ENCODE data around the gene LMAN1. TPM values are rescaled to one million over a fixed set of nuclear protein-coding genes. Genes with fewer than 3 reads are reported as not detected.

The LMAN1 gene
- total and polyA plus RNA-seq, 9 donors, result 50.7 to 85.8 (median 67.4) TPM

DNA sequence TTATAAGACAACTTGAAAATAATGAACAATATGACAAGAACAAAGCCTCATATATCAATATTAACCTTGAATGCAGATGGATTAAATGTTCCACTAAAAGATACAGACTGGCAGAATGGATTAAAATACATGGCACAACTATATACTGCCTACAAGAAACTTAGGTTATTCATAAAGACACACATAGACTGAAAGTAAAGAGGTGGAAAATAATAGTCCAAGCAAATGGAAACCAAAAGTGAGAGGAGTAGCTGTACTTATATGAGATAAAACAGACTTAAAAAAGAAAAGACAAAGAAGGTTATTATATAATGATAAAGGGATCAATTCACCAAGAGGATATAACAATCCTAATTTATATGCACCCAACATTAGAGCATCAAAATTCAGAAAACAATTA lies 18.2 kb downstream of the LMAN1 start:
- peaks cover 19% of the 10 kb centered on the region for H3K9me3 ChIP-seq (replicated peaks; ENCODE audit: control insufficient read depth, low read depth, low read length)

DNA sequence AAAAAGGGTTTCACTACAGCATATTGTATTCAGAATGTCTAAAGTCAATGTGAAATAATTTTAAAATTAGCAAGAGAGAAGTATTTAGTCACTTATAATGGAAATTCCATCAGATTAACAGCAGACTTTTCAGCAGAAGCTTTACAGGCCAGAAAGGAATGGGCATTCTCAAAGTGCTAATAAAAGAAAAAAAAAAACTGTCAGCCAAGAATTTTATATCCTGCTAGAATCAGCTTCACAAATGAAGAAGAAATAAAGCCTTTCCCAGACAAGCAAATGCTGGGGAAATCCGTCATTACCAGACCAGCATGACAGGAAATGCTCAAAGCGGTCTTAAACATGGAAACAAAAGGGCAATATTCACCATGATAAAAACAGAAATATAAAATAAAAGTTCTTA lies 18.8 kb downstream of the LMAN1 start:
- Histone ChIP-seq H3K27me3 (ENCODE audit: control insufficient read depth, insufficient read depth, low read length) (no peaks in the 10 kb centered on the region), H3K4me3 (ENCODE audit: low read length) (no peak overlapping the region), H3K4me1 (ENCODE audit: control insufficient read depth, insufficient read depth, low read length) (no peaks in the 10 kb centered on the region), H3K36me3 (ENCODE audit: control insufficient read depth, insufficient read depth, low read length) (peaks cover 37% of the 10 kb centered on the region), H3K9me3 (replicated peaks; ENCODE audit: control insufficient read depth, low read depth, low read length) (peaks cover 16% of the 10 kb centered on the region), H3K27ac (ENCODE audit: low read length) (no peak overlapping the region)
- WGBS (ENCODE audit: insufficient coverage), result 83% methylated on average over 1 of the region's 2 CpGs
- DNase-seq, result no peak

More for the DNA sequence above, 18.2 kb downstream of the LMAN1 start:
- Histone ChIP-seq H3K27ac (ENCODE audit: low read length) (no peak overlapping the region), H3K27me3 (ENCODE audit: control insufficient read depth, insufficient read depth, low read length) (no peaks in the 10 kb centered on the region), H3K36me3 (ENCODE audit: control insufficient read depth, insufficient read depth, low read length) (peaks cover 42% of the 10 kb centered on the region), H3K4me1 (ENCODE audit: control insufficient read depth, insufficient read depth, low read length) (no peaks in the 10 kb centered on the region), H3K4me3 (ENCODE audit: low read length) (no peak overlapping the region)
- no peak for DNase-seq

DNA sequence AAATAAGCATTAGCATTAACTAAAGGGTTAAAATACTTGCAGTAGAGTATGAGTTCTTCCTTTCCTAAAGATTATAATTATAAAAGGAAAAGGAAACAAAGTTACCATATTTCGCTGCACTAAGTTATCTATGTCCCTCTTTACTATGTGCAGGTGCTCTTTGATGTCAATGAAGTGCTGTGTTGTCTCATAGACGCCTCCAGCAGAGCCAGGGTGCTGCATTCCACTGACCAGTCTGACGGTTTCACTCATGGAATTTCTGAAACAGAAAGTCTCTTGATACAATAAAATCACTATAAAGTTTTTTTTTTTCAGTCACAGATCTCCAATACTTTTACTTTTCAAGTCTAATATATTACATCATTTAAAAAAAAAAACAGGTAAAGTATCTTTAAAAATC lies 26.1 kb downstream of the LMAN1 start:
- no CpG with 5 or more reads among the region's 3 CpGs for WGBS (ENCODE audit: insufficient coverage)
- Histone ChIP-seq H3K4me3 (ENCODE audit: low read length) (no peak overlapping the region), H3K36me3 (ENCODE audit: control insufficient read depth, insufficient read depth, low read length) (peaks cover 26% of the 10 kb centered on the region), H3K9me3 (replicated peaks; ENCODE audit: control insufficient read depth, low read depth, low read length) (no peaks in the 10 kb centered on the region), H3K27me3 (ENCODE audit: control insufficient read depth, insufficient read depth, low read length) (no peaks in the 10 kb centered on the region), H3K4me1 (ENCODE audit: control insufficient read depth, insufficient read depth, low read length) (no peaks in the 10 kb centered on the region), H3K27ac (ENCODE audit: low read length) (no peak overlapping the region)
- no peak for DNase-seq

DNA sequence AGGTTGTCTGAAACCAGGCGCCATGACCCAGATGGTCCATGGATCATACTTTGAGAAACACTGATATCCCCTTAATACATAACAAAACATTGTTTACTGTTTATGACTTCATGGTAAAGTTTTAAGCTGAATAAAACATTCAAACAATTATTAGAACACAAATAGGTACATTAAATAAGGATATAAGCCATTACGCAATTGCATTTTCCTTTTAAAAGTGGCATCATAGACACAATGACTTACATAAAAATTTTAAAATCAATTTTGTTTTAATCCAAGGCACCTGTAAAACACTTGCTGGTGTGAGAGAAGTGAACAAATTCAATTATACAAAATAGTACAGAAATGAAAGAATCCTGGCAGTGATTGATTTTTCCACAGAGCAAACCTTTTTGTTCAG lies 30.4 kb downstream of the LMAN1 start:
- Histone ChIP-seq H3K9me3 (replicated peaks; ENCODE audit: control insufficient read depth, low read depth, low read length) (peaks cover 2% of the 10 kb centered on the region), H3K4me3 (ENCODE audit: low read length) (no peak overlapping the region), H3K27ac (ENCODE audit: low read length) (no peak overlapping the region), H3K4me1 (ENCODE audit: control insufficient read depth, insufficient read depth, low read length) (no peaks in the 10 kb centered on the region), H3K36me3 (ENCODE audit: control insufficient read depth, insufficient read depth, low read length) (peaks cover 29% of the 10 kb centered on the region), H3K27me3 (ENCODE audit: control insufficient read depth, insufficient read depth, low read length) (no peaks in the 10 kb centered on the region)
- DNase-seq, result no peak
- 100% methylated on average over 1 of the region's 2 CpGs for WGBS (ENCODE audit: insufficient coverage)

DNA sequence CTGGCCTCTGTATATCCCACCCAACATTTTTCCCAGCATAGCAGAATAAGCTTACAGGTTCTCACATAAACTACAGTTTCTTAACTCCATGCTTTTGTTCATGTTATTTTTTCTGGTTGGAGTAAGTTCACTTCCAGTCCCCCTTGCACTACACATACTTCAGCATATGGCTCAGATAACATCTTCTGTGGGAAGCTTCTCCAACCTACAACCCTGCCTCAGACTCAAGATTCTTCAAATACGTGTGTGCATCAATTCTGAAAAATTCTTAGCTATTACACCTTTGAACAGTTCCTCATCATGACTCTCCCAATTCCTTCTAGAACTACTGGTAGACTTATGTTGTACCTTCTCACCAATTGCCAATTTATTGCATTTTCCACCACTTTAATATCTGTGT lies 33.1 kb downstream of the LMAN1 start:
- no peak for DNase-seq
- H3K27ac ChIP-seq (ENCODE audit: low read length), result no peak overlapping the region
- no peaks in the 10 kb centered on the region for H3K27me3 ChIP-seq (ENCODE audit: control insufficient read depth, insufficient read depth, low read length)
- H3K9me3 ChIP-seq (replicated peaks; ENCODE audit: control insufficient read depth, low read depth, low read length), result peaks cover 2% of the 10 kb centered on the region
- peaks cover 21% of the 10 kb centered on the region for H3K36me3 ChIP-seq (ENCODE audit: control insufficient read depth, insufficient read depth, low read length)
- 100% methylated on average over 1 of the region's 1 CpG for WGBS (ENCODE audit: insufficient coverage)
- no peak overlapping the region for H3K4me3 ChIP-seq (ENCODE audit: low read length)
- no peaks in the 10 kb centered on the region for H3K4me1 ChIP-seq (ENCODE audit: control insufficient read depth, insufficient read depth, low read length)

DNA sequence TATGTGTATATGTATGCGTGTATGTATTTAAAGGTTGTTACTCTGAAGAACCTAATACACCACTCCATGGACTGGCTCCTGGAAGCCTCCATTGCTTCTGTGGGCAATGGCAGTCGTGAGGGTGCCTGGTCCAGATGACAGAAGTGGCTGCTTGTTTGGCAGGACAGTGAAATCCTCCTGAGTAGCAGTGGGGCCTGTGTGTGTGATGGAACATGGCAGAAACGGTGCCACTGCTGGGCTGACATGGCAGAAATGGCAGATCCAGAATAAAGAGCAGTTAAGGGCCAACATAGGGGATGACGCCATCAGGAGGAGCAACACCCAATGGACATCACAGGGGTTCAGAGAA lies 34.5 kb downstream of the LMAN1 start:
- H3K9me3 ChIP-seq (replicated peaks; ENCODE audit: control insufficient read depth, low read depth, low read length), result peaks cover 2% of the 10 kb centered on the region
- no peaks in the 10 kb centered on the region for H3K27me3 ChIP-seq (ENCODE audit: control insufficient read depth, insufficient read depth, low read length)
- peaks cover 19% of the 10 kb centered on the region for H3K36me3 ChIP-seq (ENCODE audit: control insufficient read depth, insufficient read depth, low read length)
- DNase-seq, result no peak
- no peaks in the 10 kb centered on the region for H3K4me1 ChIP-seq (ENCODE audit: control insufficient read depth, insufficient read depth, low read length)
- 92% methylated on average over 2 of the region's 4 CpGs for WGBS (ENCODE audit: insufficient coverage)
- H3K27ac ChIP-seq (ENCODE audit: low read length), result no peak overlapping the region
- H3K4me3 ChIP-seq (ENCODE audit: low read length), result no peak overlapping the region

DNA sequence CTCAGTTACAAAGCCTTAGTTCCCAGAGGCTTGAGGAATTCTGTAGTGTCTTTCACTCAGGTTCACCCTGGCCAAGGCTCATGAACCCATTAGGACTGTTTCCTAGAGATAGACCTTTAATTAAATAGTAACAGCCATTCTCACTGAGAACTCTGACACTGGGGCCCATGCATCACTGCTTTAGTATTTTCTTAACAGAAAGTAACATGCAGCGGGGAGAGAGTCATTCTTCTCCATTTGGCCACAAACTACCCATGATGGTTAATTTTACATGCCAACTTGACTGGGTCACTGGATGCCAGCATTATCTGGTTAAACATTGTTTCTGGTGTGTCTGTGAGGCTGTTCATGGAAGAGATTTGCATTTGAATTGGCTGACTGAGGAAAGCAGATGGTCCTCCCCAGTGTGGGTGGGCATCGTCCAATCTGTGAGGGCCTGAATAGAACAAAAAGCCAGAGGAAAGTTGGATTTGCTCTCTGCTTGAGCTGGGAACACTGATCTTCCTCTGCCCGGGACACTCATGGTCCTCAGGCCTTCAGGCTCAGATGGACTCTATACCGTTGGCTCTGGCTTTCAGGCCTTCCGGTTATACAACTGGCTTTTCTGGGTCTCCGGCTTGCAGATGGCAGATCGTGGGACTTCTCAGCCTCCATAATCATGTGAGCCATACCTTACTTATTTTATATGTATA lies 35.0 kb downstream of the LMAN1 start:
- no peak overlapping the region for H3K4me3 ChIP-seq (ENCODE audit: low read length)
- H3K4me1 ChIP-seq (ENCODE audit: control insufficient read depth, insufficient read depth, low read length), result no peaks in the 10 kb centered on the region
- 92% methylated on average over 4 of the region's 7 CpGs for WGBS (ENCODE audit: insufficient coverage)
- no peaks in the 10 kb centered on the region for H3K27me3 ChIP-seq (ENCODE audit: control insufficient read depth, insufficient read depth, low read length)
- DNase-seq, result no peak
- peaks cover 2% of the 10 kb centered on the region for H3K9me3 ChIP-seq (replicated peaks; ENCODE audit: control insufficient read depth, low read depth, low read length)
- H3K36me3 ChIP-seq (ENCODE audit: control insufficient read depth, insufficient read depth, low read length), result peaks cover 19% of the 10 kb centered on the region
- no peak overlapping the region for H3K27ac ChIP-seq (ENCODE audit: low read length)

DNA sequence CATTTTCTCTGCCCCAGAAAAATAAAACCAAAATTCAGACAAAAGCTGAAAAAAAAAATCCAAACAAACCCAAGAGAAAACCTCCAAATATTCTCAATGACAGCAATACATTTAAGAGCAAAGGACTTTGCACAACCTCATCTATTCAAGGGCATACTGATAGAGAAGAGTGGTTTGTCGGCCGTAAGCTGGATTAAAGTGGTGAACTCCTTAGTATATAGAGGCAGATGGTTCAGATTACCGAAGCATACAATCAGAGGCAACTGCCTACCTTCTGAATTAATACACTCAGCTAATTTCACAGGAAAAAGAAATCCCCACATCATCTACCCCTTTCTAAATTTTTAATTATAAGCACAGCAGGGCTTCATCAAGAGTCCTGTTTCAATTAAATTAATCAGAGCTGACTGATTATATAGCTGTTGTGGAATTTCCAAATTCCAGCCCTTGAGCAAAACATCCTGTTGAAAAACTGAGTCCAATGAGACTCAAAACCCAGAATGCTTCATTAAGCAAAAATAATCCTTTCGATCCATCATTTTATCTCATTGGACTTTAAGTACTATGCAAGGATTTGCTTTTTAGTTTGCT lies 40.5 kb downstream of the LMAN1 start, which contains the start of gene CPLX4:
CPLX4 (minus strand) TSS at position 190 of the 591 bp plus-strand sequence; CDS start at position 3, 187 bp downstream.
- no peak within 1 kb of the TSS for H3K27ac ChIP-seq (ENCODE audit: low read length)
- WGBS (ENCODE audit: insufficient coverage), result no CpG with 5 or more reads among the region's 4 CpGs
- H3K4me3 ChIP-seq (ENCODE audit: low read length), result no peak within 1 kb of the TSS
- no peaks in the 10 kb centered on the region for H3K36me3 ChIP-seq (ENCODE audit: control insufficient read depth, insufficient read depth, low read length)
- DNase-seq, result no peak
- H3K9me3 ChIP-seq (replicated peaks; ENCODE audit: control insufficient read depth, low read depth, low read length), result no peaks in the 10 kb centered on the region
- H3K27me3 ChIP-seq (ENCODE audit: control insufficient read depth, insufficient read depth, low read length), result no peaks in the 10 kb centered on the region
- no peaks in the 10 kb centered on the region for H3K4me1 ChIP-seq (ENCODE audit: control insufficient read depth, insufficient read depth, low read length)

DNA sequence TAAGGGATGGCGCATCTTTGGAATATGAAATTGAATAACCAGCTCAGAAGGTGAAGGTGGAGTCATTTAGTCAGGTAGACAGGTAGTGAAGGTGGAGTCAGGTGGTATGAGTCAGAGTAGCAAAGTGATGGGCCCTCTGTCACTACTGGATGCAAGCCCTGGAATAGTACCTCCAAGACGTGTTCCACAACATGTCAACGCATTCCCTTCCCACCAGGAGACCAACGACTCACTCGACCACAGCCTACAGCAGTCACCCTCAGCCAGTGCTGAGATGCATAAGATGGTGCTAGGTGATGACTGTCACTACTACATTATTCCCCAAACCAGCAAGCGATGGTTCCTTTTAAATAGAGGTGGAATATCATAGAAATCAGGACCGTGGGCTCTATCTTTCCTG lies 47.4 kb downstream of the LMAN1 start:
- Histone ChIP-seq H3K27ac (ENCODE audit: low read length) (no peak overlapping the region), H3K36me3 (ENCODE audit: control insufficient read depth, insufficient read depth, low read length) (no peaks in the 10 kb centered on the region), H3K9me3 (replicated peaks; ENCODE audit: control insufficient read depth, low read depth, low read length) (no peaks in the 10 kb centered on the region), H3K27me3 (ENCODE audit: control insufficient read depth, insufficient read depth, low read length) (peaks cover 25% of the 10 kb centered on the region), H3K4me3 (ENCODE audit: low read length) (no peak overlapping the region), H3K4me1 (ENCODE audit: control insufficient read depth, insufficient read depth, low read length) (peaks cover 7% of the 10 kb centered on the region)
- DNase-seq, result no peak
- no CpG with 5 or more reads among the region's 7 CpGs for WGBS (ENCODE audit: insufficient coverage)

DNA sequence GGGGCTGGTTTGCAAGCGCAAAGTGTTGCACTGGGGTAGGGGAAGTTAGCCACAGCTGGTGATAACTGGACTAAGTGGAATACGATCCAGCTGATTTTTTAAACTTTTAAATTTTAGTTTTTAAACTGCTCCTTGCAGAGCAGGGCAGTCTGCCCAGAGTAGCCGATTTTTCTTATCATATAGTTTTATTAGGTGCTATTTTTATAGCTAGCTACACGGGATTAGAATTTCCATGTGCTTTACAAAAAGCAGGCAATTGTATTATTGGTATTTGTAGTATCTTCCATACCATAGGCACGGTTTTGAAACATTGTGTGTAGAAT lies 50.2 kb downstream of the LMAN1 start:
- Histone ChIP-seq H3K27me3 (ENCODE audit: control insufficient read depth, insufficient read depth, low read length) (peaks cover 31% of the 10 kb centered on the region), H3K9me3 (replicated peaks; ENCODE audit: control insufficient read depth, low read depth, low read length) (no peaks in the 10 kb centered on the region), H3K27ac (ENCODE audit: low read length) (no peak overlapping the region), H3K4me1 (ENCODE audit: control insufficient read depth, insufficient read depth, low read length) (peaks cover 7% of the 10 kb centered on the region), H3K4me3 (ENCODE audit: low read length) (peak overlapping the region; percentile 18), H3K36me3 (ENCODE audit: control insufficient read depth, insufficient read depth, low read length) (no peaks in the 10 kb centered on the region)
- 29% methylated on average over 1 of the region's 5 CpGs for WGBS (ENCODE audit: insufficient coverage)
- no peak for DNase-seq
